C4-2B (cell line): Measurements from ENCODE around the gene SPATS1.

ENCODE experiments used
- H3K27ac ChIP-seq: fragments of 450-650 bp; 2 replicates; pipeline ENCODE4 v1.5.1; 2017
- CTCF ChIP-seq: fragments of 450-650 bp; conservative IDR thresholded peaks from 2 replicates; pipeline ENCODE4 v1.5.1; 2017; ENCODE audit warnings: mild to moderate bottlenecking
- ZFX ChIP-seq: fragments of 450-650 bp; IDR thresholded peaks from 2 replicates; pipeline ENCODE4 v1.6.1; 2017

SPATS1 gene

GRCh38 chr6:44306710-44307109 is 35.7 kb upstream of the SPATS1 start:
- no peak for TF ChIP-seq CTCF
- no peak for TF ChIP-seq ZFX

GRCh38 chr6:44307217-44307616 is 35.2 kb upstream of the SPATS1 start:
- TF ChIP-seq CTCF (no peak), ZFX (no peak)
- H3K27ac ChIP-seq = no peak overlapping the region

More at GRCh38 chr6:44306710-44307109, 35.7 kb upstream of the SPATS1 start:
- H3K27ac ChIP-seq = no peak overlapping the region

DNA sequence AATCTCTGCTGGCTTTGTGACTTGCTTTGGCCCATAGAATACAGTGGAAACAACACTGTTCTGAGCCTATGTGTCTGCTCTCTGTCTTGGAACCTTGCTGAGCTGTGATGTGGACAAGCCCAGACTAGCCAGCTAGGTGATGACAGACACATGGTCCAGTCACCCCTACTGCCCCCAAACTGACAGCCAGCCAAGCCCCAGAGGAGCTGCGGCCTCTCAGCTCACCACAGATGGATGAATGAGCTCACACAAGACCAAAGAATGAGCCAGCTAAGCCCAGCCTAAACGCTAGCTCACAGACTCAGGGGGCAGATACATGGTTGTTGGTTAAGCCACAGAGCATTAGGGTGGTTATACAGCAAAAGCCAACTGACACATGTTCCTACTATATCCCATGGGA is 33.4 kb upstream of the SPATS1 start:
- TF ChIP-seq CTCF (no peak), ZFX (no peak)
- H3K27ac ChIP-seq = no peak overlapping the region

- no peak overlapping the region for H3K27ac ChIP-seq
- TF ChIP-seq CTCF (no peak), ZFX (no peak)
Observed at GRCh38 chr6:44309631-44310030, 32.8 kb upstream of the SPATS1 start.

GRCh38 chr6:44310241-44310640 is 32.2 kb upstream of the SPATS1 start:
- TF ChIP-seq CTCF (no peak), ZFX (no peak)
- no peak overlapping the region for H3K27ac ChIP-seq

GRCh38 chr6:44311304-44311703 is 31.1 kb upstream of the SPATS1 start:
- H3K27ac ChIP-seq = no peak overlapping the region
- TF ChIP-seq ZFX = no peak
- no peak for TF ChIP-seq CTCF

DNA sequence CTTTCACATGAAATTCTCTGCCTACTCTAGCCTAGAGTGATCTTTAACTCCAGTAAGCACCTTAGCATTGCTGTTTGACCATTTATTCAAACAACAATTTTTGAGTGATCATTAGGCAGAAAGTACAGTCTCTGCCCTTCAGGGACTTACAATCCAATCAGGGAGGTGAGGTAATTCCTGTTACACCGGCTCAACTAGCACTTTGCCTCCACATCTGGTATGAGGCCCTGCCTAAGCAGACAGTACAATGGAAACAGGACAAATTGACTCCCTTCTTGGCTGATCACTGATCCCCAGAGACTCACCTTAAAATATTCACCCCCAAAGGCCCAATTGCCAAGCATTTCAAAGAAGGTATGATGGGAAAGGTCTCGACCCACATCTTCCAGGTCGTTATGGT is 30.7 kb upstream of the SPATS1 start:
- H3K27ac ChIP-seq = no peak overlapping the region
- TF ChIP-seq CTCF (no peak), ZFX (no peak)
